Measurements from ENCODE around the gene DENND6A. TPM values are rescaled to one million over a fixed set of nuclear protein-coding genes. Genes with fewer than 3 reads are reported as not detected.

The DENND6A gene
- total and polyA plus RNA-seq, 2 of the 13 experiments (the other 11 are each of a cell fraction or from before 2014, with no cell fraction given) = 9.4 to 11.1 TPM

- no peak for ATAC-seq
- no peak for TF ChIP-seq ZNF20 (CRISPR knock-in tag; IDR thresholded peaks at IDR 0.05)
- TF ChIP-seq ARHGAP35 (CRISPR knock-in tag; IDR thresholded peaks at IDR 0.05; ENCODE audit: borderline replicate concordance) = no peak
- TF ChIP-seq HCFC1 (IDR thresholded peaks at IDR 0.05; ENCODE audit: low read depth, low read length) = no peak
- TF ChIP-seq HNRNPK (IDR thresholded peaks at IDR 0.05; ENCODE audit: low read depth, low read length, poor library complexity, severe bottlenecking) = peak; percentile 44
- TF ChIP-seq FOXA1 (IDR thresholded peaks at IDR 0.05) = no peak
- TF ChIP-seq FOXA1 (CRISPR knock-in tag; IDR thresholded peaks at IDR 0.05) = no peak
These were observed 48.1 kb downstream of the DENND6A start for GRCh38 chr3:57644740-57645139.

GRCh38 chr3:57637391-57637790 lies 55.5 kb downstream of the DENND6A start:
- ATAC-seq = no peak
- Histone ChIP-seq H3K9ac (ENCODE audit: insufficient read depth, low read depth, low read length) (no peak overlapping the region), H3K4me1 (ENCODE audit: insufficient read depth, low read length) (no peaks in the 10 kb centered on the region), H3K4me3 (replicated peaks in 1 of 3; ENCODE audit: insufficient read depth in 1 of 3, low read depth in 2 of 3, low read length in 3 of 3) (no peak overlapping the region), H3K4me2 (ENCODE audit: low read depth, low read length) (no peak overlapping the region), H3K79me2 (ENCODE audit: insufficient read depth, low read length) (no peaks in the 10 kb centered on the region), H2AFZ (ENCODE audit: low read length) (no peak overlapping the region), H3K36me3 (replicated peaks in 1 of 2; ENCODE audit: control insufficient read depth in 1 of 2, insufficient read depth in 2 of 2, low read length in 2 of 2) (peaks cover 1 to 34% of the 10 kb centered on the region in 2 experiments; a peak in 4 of 5 replicates), H4K20me1 (ENCODE audit: insufficient read depth, low read length) (no peaks in the 10 kb centered on the region), H3K27ac (ENCODE audit: extremely low read length, insufficient read depth, low read length) (no peak overlapping the region), H3K27me3 (ENCODE audit: control insufficient read depth in 1 of 2, insufficient read depth in 2 of 2, low read length in 2 of 2) (no peaks in the 10 kb centered on the region), H3K9me3 (ENCODE audit: low read length) (no peaks in the 10 kb centered on the region)
- CTCF ChIA-PET (ENCODE audit: low intra/inter-chr PET ratio, low total read pairs) = no interaction called here
- in situ Hi-C loops (cut with HindIII; ENCODE audit: extremely low pct_ligation_motif_present, low pct_unique_long_range_greater_than_20kb) = no loop called here
- no peak for FAIRE-seq
- no peak for DNase-seq (ENCODE audit: low spot score)
- no peak for TF ChIP-seq HNRNPL (IDR thresholded peaks at IDR 0.05; ENCODE audit: low read depth, low read length)
- TF ChIP-seq SYNCRIP (IDR thresholded peaks at IDR 0.05; ENCODE audit: insufficient read depth, low read depth, low read length) = no peak
- no peak for TF ChIP-seq CCDC6 (CRISPR knock-in tag; IDR thresholded peaks at IDR 0.05)
- POLR2A ChIA-PET = no interaction called here
- intact Hi-C loops (cut with micrococcal nuclease; ENCODE audit: unreplicated experiment) = no loop called here
- no TSS peak for BruUV-seq (replicated peaks)

More at GRCh38 chr3:57644740-57645139, 48.1 kb downstream of the DENND6A start:
- DNase-seq (ENCODE audit: low spot score) = no peak
- no peaks in the 10 kb centered on the region for H3K4me1 ChIP-seq (ENCODE audit: insufficient read depth, low read length)
- peaks cover 2 to 16% of the 10 kb centered on the region in 2 experiments; a peak in 3 of 5 replicates for H3K36me3 ChIP-seq (replicated peaks in 1 of 2; ENCODE audit: control insufficient read depth in 1 of 2, insufficient read depth in 2 of 2, low read length in 2 of 2)
- no peak overlapping the region for H3K9ac ChIP-seq (ENCODE audit: insufficient read depth, low read depth, low read length)
- ChIA-PET CTCF (ENCODE audit: low intra/inter-chr PET ratio, low total read pairs) (no interaction called here), POLR2A (no interaction called here)
- H4K20me1 ChIP-seq (ENCODE audit: insufficient read depth, low read length) = no peaks in the 10 kb centered on the region
- in situ Hi-C loops (cut with HindIII; ENCODE audit: extremely low pct_ligation_motif_present, low pct_unique_long_range_greater_than_20kb) (no loop called here), intact Hi-C loops (cut with micrococcal nuclease; ENCODE audit: unreplicated experiment) (no loop called here)
- H3K27ac ChIP-seq (ENCODE audit: extremely low read length, insufficient read depth, low read length) = no peak overlapping the region
- no peaks in the 10 kb centered on the region for H3K27me3 ChIP-seq (ENCODE audit: control insufficient read depth in 1 of 2, insufficient read depth in 2 of 2, low read length in 2 of 2)
- H3K79me2 ChIP-seq (ENCODE audit: insufficient read depth, low read length) = no peaks in the 10 kb centered on the region
- no peak for FAIRE-seq
- no peak overlapping the region for H3K4me2 ChIP-seq (ENCODE audit: low read depth, low read length)
- no TSS peak for BruUV-seq (replicated peaks)
- H2AFZ ChIP-seq (ENCODE audit: low read length) = no peak overlapping the region
- 97% methylated on average over 4 of the region's 4 CpGs for WGBS (ENCODE audit: low lambda C conversion rate)
- no peaks in the 10 kb centered on the region for H3K9me3 ChIP-seq (ENCODE audit: low read length)
- H3K4me3 ChIP-seq (replicated peaks in 1 of 3; ENCODE audit: insufficient read depth in 1 of 3, low read depth in 2 of 3, low read length in 3 of 3) = no peak overlapping the region
